ENCODE measurements around the gene NALCN.

Gene NALCN

GRCh38 chr13:101425623-101426022 is 9.3 kb upstream of the NALCN start:
- Mint-ChIP-seq H3K9me3 (no peaks in the 10 kb centered on the region), H3K36me3 (ENCODE audit: low read depth) (no peaks in the 10 kb centered on the region), H3K4me3 (no peak overlapping the region), H3K27me3 (peaks cover 3% of the 10 kb centered on the region), H3K4me1 (ENCODE audit: low read depth) (no peaks in the 10 kb centered on the region), H3K27ac (no peak overlapping the region)

- no peak overlapping the region for H3K27ac Mint-ChIP-seq
- no peaks in the 10 kb centered on the region for H3K9me3 Mint-ChIP-seq
- no peak overlapping the region for H3K4me3 Mint-ChIP-seq
- H3K36me3 Mint-ChIP-seq (ENCODE audit: low read depth): no peaks in the 10 kb centered on the region
- peaks cover 3% of the 10 kb centered on the region for H3K27me3 Mint-ChIP-seq
- H3K4me1 Mint-ChIP-seq (ENCODE audit: low read depth): no peaks in the 10 kb centered on the region
These were observed 8.8 kb upstream of the NALCN start for GRCh38 chr13:101425156-101425471.

- H3K36me3 Mint-ChIP-seq (ENCODE audit: low read depth): no peaks in the 10 kb centered on the region
- H3K27me3 Mint-ChIP-seq: no peaks in the 10 kb centered on the region
- H3K9me3 Mint-ChIP-seq: no peaks in the 10 kb centered on the region
- no peaks in the 10 kb centered on the region for H3K4me1 Mint-ChIP-seq (ENCODE audit: low read depth)
- H3K27ac Mint-ChIP-seq: no peak overlapping the region
- no peak overlapping the region for H3K4me3 Mint-ChIP-seq
These were observed 8.3 kb upstream of the NALCN start for GRCh38 chr13:101424381-101425155.

- Mint-ChIP-seq H3K27me3 (peaks cover 6% of the 10 kb centered on the region), H3K27ac (no peak overlapping the region), H3K4me3 (no peak overlapping the region), H3K4me1 (ENCODE audit: low read depth) (no peaks in the 10 kb centered on the region), H3K36me3 (ENCODE audit: low read depth) (no peaks in the 10 kb centered on the region), H3K9me3 (no peaks in the 10 kb centered on the region)
These were observed 7.6 kb upstream of the NALCN start for GRCh38 chr13:101423872-101424271.

GRCh38 chr13:101417501-101417900 is 1.2 kb upstream of the NALCN start:
- Mint-ChIP-seq H3K4me3 (no peak overlapping the region), H3K9me3 (no peaks in the 10 kb centered on the region), H3K27ac (no peak overlapping the region), H3K36me3 (ENCODE audit: low read depth) (no peaks in the 10 kb centered on the region), H3K27me3 (peaks cover 43% of the 10 kb centered on the region), H3K4me1 (ENCODE audit: low read depth) (no peaks in the 10 kb centered on the region)

GRCh38 chr13:101417043-101417406 is 717 bp upstream of the NALCN start:
- Mint-ChIP-seq H3K36me3 (ENCODE audit: low read depth) (no peaks in the 10 kb centered on the region), H3K4me1 (ENCODE audit: low read depth) (no peaks in the 10 kb centered on the region), H3K27me3 (peaks cover 47% of the 10 kb centered on the region), H3K9me3 (no peaks in the 10 kb centered on the region), H3K27ac (no peak overlapping the region), H3K4me3 (no peak overlapping the region)

- no peaks in the 10 kb centered on the region for H3K4me1 Mint-ChIP-seq (ENCODE audit: low read depth)
- no peaks in the 10 kb centered on the region for H3K36me3 Mint-ChIP-seq (ENCODE audit: low read depth)
These were observed 742 bp downstream of the NALCN start for GRCh38 chr13:101415358-101416174.

GRCh38 chr13:101412076-101412475 is 4.2 kb downstream of the NALCN start:
- no peak overlapping the region for H3K4me3 Mint-ChIP-seq
- no peaks in the 10 kb centered on the region for H3K9me3 Mint-ChIP-seq
- H3K4me1 Mint-ChIP-seq (ENCODE audit: low read depth): no peaks in the 10 kb centered on the region
- H3K36me3 Mint-ChIP-seq (ENCODE audit: low read depth): no peaks in the 10 kb centered on the region
- H3K27ac Mint-ChIP-seq: no peak overlapping the region
- peaks cover 27% of the 10 kb centered on the region for H3K27me3 Mint-ChIP-seq

More at GRCh38 chr13:101415358-101416174, 742 bp downstream of the NALCN start:
- peaks cover 47% of the 10 kb centered on the region for H3K27me3 Mint-ChIP-seq
- no peaks in the 10 kb centered on the region for H3K9me3 Mint-ChIP-seq
- H3K27ac Mint-ChIP-seq: no peak overlapping the region
- no peak overlapping the region for H3K4me3 Mint-ChIP-seq

- H3K27ac Mint-ChIP-seq: no peak overlapping the region
- no peaks in the 10 kb centered on the region for H3K36me3 Mint-ChIP-seq (ENCODE audit: low read depth)
- H3K4me1 Mint-ChIP-seq (ENCODE audit: low read depth): no peaks in the 10 kb centered on the region
- H3K9me3 Mint-ChIP-seq: no peaks in the 10 kb centered on the region
- no peak overlapping the region for H3K4me3 Mint-ChIP-seq
- peaks cover 6% of the 10 kb centered on the region for H3K27me3 Mint-ChIP-seq
These were observed 7.2 kb downstream of the NALCN start for GRCh38 chr13:101408992-101409656.

GRCh38 chr13:101408154-101408553 is 8.2 kb downstream of the NALCN start:
- Mint-ChIP-seq H3K36me3 (ENCODE audit: low read depth) (no peaks in the 10 kb centered on the region), H3K4me1 (ENCODE audit: low read depth) (no peaks in the 10 kb centered on the region), H3K4me3 (no peak overlapping the region), H3K9me3 (no peaks in the 10 kb centered on the region), H3K27me3 (peaks cover 4% of the 10 kb centered on the region), H3K27ac (no peak overlapping the region)

GRCh38 chr13:101406791-101407190 is 9.5 kb downstream of the NALCN start:
- Mint-ChIP-seq H3K9me3 (no peaks in the 10 kb centered on the region), H3K4me3 (no peak overlapping the region), H3K27ac (no peak overlapping the region), H3K27me3 (no peaks in the 10 kb centered on the region), H3K4me1 (ENCODE audit: low read depth) (no peaks in the 10 kb centered on the region), H3K36me3 (ENCODE audit: low read depth) (no peaks in the 10 kb centered on the region)

GRCh38 chr13:101401196-101401595 is 15.1 kb downstream of the NALCN start:
- Mint-ChIP-seq H3K4me3 (no peak overlapping the region), H3K4me1 (ENCODE audit: low read depth) (no peaks in the 10 kb centered on the region), H3K27me3 (no peaks in the 10 kb centered on the region), H3K27ac (no peak overlapping the region), H3K9me3 (no peaks in the 10 kb centered on the region), H3K36me3 (ENCODE audit: low read depth) (no peaks in the 10 kb centered on the region)

GRCh38 chr13:101399365-101399764 is 16.9 kb downstream of the NALCN start:
- Mint-ChIP-seq H3K4me3 (no peak overlapping the region), H3K27me3 (no peaks in the 10 kb centered on the region), H3K27ac (no peak overlapping the region), H3K4me1 (ENCODE audit: low read depth) (no peaks in the 10 kb centered on the region), H3K36me3 (ENCODE audit: low read depth) (no peaks in the 10 kb centered on the region), H3K9me3 (no peaks in the 10 kb centered on the region)

- Mint-ChIP-seq H3K27me3 (no peaks in the 10 kb centered on the region), H3K27ac (no peak overlapping the region), H3K36me3 (ENCODE audit: low read depth) (no peaks in the 10 kb centered on the region), H3K9me3 (no peaks in the 10 kb centered on the region), H3K4me1 (ENCODE audit: low read depth) (no peaks in the 10 kb centered on the region), H3K4me3 (no peak overlapping the region)
These were observed 17.4 kb downstream of the NALCN start for GRCh38 chr13:101398920-101399319.

GRCh38 chr13:101398191-101398590 is 18.1 kb downstream of the NALCN start:
- no peaks in the 10 kb centered on the region for H3K9me3 Mint-ChIP-seq
- no peaks in the 10 kb centered on the region for H3K36me3 Mint-ChIP-seq (ENCODE audit: low read depth)
- no peaks in the 10 kb centered on the region for H3K4me1 Mint-ChIP-seq (ENCODE audit: low read depth)
- H3K4me3 Mint-ChIP-seq: no peak overlapping the region
- no peaks in the 10 kb centered on the region for H3K27me3 Mint-ChIP-seq
- no peak overlapping the region for H3K27ac Mint-ChIP-seq
